CD14-positive monocyte (primary cell): Measurements from ENCODE around the gene UGGT2. TPM values are rescaled to one million over a fixed set of nuclear protein-coding genes. Genes with fewer than 3 reads are reported as not detected.

Experiments
- DNase-seq, 3 donors: peaks; one replicate each; pipeline ENCODE4 v3.0.0-alpha.2; 2011 to 2022
- H2AFZ ChIP-seq: 2 replicates; pipeline ENCODE4 v1.6.0; 2012; ENCODE audit warnings: mild to moderate bottlenecking, low read depth, low read length, inconsistent platforms; ENCODE audit not compliant: insufficient read depth, poor library complexity, severe bottlenecking
- H3K27ac ChIP-seq, 2 donors: 1 replicate in 1 of 2; 2 replicates in 1 of 2; pipeline ENCODE4 v1.5.1; 2012 to 2013; ENCODE audit warnings: low read length in 2 of 2, control low read depth in 1 of 2, inconsistent platforms in 1 of 2, low read depth in 1 of 2, mild to moderate bottlenecking in 1 of 2
- H3K27me3 ChIP-seq, 2 donors: one replicate each; pipeline versions ENCODE4 v1.6.0 to v1.6.1; 2011 to 2013; ENCODE audit warnings: low read length in 2 of 2; ENCODE audit not compliant: control insufficient read depth in 2 of 2, insufficient read depth in 2 of 2
- H3K36me3 ChIP-seq, 2 donors: replicated peaks in 1 of 2; 1 replicate in 1 of 2; 2 replicates in 1 of 2; pipeline versions ENCODE4 v1.5.1 to v1.6.1; 2012 to 2013; ENCODE audit warnings: low read length in 2 of 2, control low read depth in 1 of 2, inconsistent platforms in 1 of 2, mild to moderate bottlenecking in 1 of 2; ENCODE audit not compliant: insufficient read depth in 2 of 2, control insufficient read depth in 1 of 2
- H3K4me1 ChIP-seq, 2 donors: 1 replicate in 1 of 2; 2 replicates in 1 of 2; pipeline versions ENCODE4 v1.5.1 to v1.6.1; 2012 to 2013; ENCODE audit warnings: low read length in 2 of 2, control low read depth in 1 of 2, inconsistent platforms in 1 of 2, mild to moderate bottlenecking in 1 of 2, moderate library complexity in 1 of 2; ENCODE audit not compliant: insufficient read depth in 2 of 2, control insufficient read depth in 1 of 2
- H3K4me2 ChIP-seq: replicated peaks from 2 replicates; pipeline ENCODE3; 2012; ENCODE audit warnings: low read length, moderate library complexity, mild to moderate bottlenecking; ENCODE audit not compliant: poor library complexity, severe bottlenecking; ENCODE audit errors: extremely low read depth
- H3K4me3 ChIP-seq, 3 experiments: fragments of 200-600 bp in 1 of 3; sonication (generic) in 1 of 3; replicated peaks in 1 of 3; 1 replicate in 2 of 3; 2 replicates in 1 of 3; pipeline ENCODE4 v1.5.1; 2011 to 2013; ENCODE audit warnings: low read length in 3 of 3, mild to moderate bottlenecking in 3 of 3, control low read depth in 2 of 3, low read depth in 2 of 3, inconsistent platforms in 1 of 3, moderate library complexity in 1 of 3
- H3K79me2 ChIP-seq: 2 replicates; pipeline ENCODE4 v1.6.0; 2012; ENCODE audit warnings: mild to moderate bottlenecking, control low read depth, inconsistent platforms, low read length, moderate library complexity; ENCODE audit not compliant: insufficient read depth
- H3K9ac ChIP-seq: 2 replicates; pipeline ENCODE4 v1.6.0; 2017; ENCODE audit warnings: low read length, mild to moderate bottlenecking; ENCODE audit not compliant: insufficient read depth, poor library complexity, severe bottlenecking
- H3K9me3 ChIP-seq, 2 donors: replicated peaks in 1 of 2; 1 replicate in 1 of 2; 2 replicates in 1 of 2; pipeline versions ENCODE4 v1.5.1 to v1.6.1; 2012 to 2013; ENCODE audit warnings: low read length in 2 of 2, control low read depth in 1 of 2; ENCODE audit not compliant: control insufficient read depth in 1 of 2, insufficient read depth in 1 of 2
- H4K20me1 ChIP-seq: 2 replicates; pipeline ENCODE4 v1.6.0; 2012; ENCODE audit warnings: mild to moderate bottlenecking, low read length, control low read depth, moderate library complexity; ENCODE audit not compliant: insufficient read depth
- H3K27ac Mint-ChIP-seq, 7 donors: one replicate each; pipeline ENCODE4 v1.8.0; 2020; ENCODE audit warnings: mild to moderate bottlenecking in 7 of 7, mixed read lengths in 7 of 7, moderate library complexity in 6 of 7, inconsistent platforms in 2 of 7
- H3K27me3 Mint-ChIP-seq, 3 donors: one replicate each; pipeline ENCODE4 v1.8.0; 2021 to 2022; ENCODE audit warnings: low read depth in 3 of 3, mild to moderate bottlenecking in 3 of 3, mixed read lengths in 3 of 3, moderate library complexity in 3 of 3, inconsistent platforms in 1 of 3
- H3K36me3 Mint-ChIP-seq, 2 donors: one replicate each; pipeline ENCODE4 v1.8.0; 2020; ENCODE audit warnings: mixed read lengths in 2 of 2, inconsistent platforms in 1 of 2, mild to moderate bottlenecking in 1 of 2
- H3K4me1 Mint-ChIP-seq: one replicate; pipeline ENCODE4 v1.8.0; 2020; ENCODE audit warnings: mild to moderate bottlenecking, mixed read lengths
- H3K4me3 Mint-ChIP-seq, 2 donors: one replicate each; pipeline ENCODE4 v1.8.0; 2020; ENCODE audit warnings: mild to moderate bottlenecking in 2 of 2, mixed read lengths in 2 of 2, moderate library complexity in 1 of 2
- H3K9me3 Mint-ChIP-seq, 7 donors: one replicate each; pipeline ENCODE4 v1.8.0; 2020 to 2022; ENCODE audit warnings: mixed read lengths in 7 of 7, mild to moderate bottlenecking in 6 of 7, moderate library complexity in 6 of 7, inconsistent platforms in 2 of 7
- WGBS: methylation state at CpG from one replicate; pipeline ENCODE4 v1.1.5; 2013; ENCODE audit warnings: missing lambda C conversion rate; ENCODE audit not compliant: insufficient coverage; 5-methylcytosine and 5-hydroxymethylcytosine counted together
- intact Hi-C, 2 donors: fragments of 100-400 bp; cut with micrococcal nuclease; formaldehyde crosslinking; loops; one replicate each; pipeline versions ENCODE4 v1.15.0 to v1.15.1; 2023
- polyA plus RNA-seq, 3 donors: library from polyadenylated mRNA; depleted of rRNA in 1 of 3; unstranded in 2 of 3; stranded (reverse) in 1 of 3; fragments of 300-500 nt in 2 of 3; fragments of >200 nt in 1 of 3; fragmentation: Illumina TruSeq in 2 of 3; gene quantifications; 1 replicate in 2 of 3; 2 replicates in 1 of 3; pipeline ENCODE4 v1.2.3, GENCODE V29; 2012 to 2021
- TF ChIP-seq, protein P1 (sequence below): fragments of 200-600 bp; IDR thresholded peaks from one replicate; pipeline ENCODE4 v1.8.0; 2022; ENCODE audit warnings: antibody characterized with exemption, mild to moderate bottlenecking

The UGGT2 gene
- polyA plus RNA-seq, 3 donors = 4.0 to 6.3 (median 5.6) TPM

DNA sequence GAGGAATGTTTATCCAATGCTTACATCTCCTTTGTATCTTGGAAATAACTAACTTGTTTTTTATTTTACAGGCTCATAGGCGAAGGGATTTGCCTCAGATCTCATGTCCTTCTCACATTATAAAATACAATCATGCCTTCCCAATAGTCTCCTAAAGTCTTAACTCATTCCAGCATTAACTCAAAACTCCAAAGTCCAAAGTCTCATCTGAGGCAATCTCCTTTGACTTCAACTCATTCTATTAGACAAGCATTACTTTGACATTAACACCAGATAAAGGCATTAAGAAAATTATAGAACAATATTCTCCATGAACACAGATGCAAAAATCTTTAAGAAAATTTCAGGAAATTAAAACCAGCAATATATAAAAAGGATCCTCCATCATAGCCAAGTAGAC is 238.7 kb downstream of the UGGT2 start:
- H3K9ac ChIP-seq = no peak overlapping the region
- H3K36me3 ChIP-seq = peaks cover 0 to 2% of the 10 kb centered on the region in 2 donors
- Mint-ChIP-seq H3K27ac (no peak overlapping the region), H3K36me3 (peaks cover 17 to 42% of the 10 kb centered on the region in 2 donors), H3K9me3 (peaks cover 6 to 21% (median 12%) of the 10 kb centered on the region in 7 donors), H3K4me3 (no peak overlapping the region), H3K27me3 (peaks cover 0 to 3% (median 0%) of the 10 kb centered on the region in 3 donors), H3K4me1 (no peaks in the 10 kb centered on the region)
- no peak for DNase-seq
- H3K4me3 ChIP-seq = no peak overlapping the region
- no peaks in the 10 kb centered on the region for H3K79me2 ChIP-seq
- no peaks in the 10 kb centered on the region for H3K27me3 ChIP-seq
- intact Hi-C loops = no loop called here
- H4K20me1 ChIP-seq = no peaks in the 10 kb centered on the region
- WGBS = 100% methylated on average over 1 of the region's 1 CpG
- H3K4me2 ChIP-seq = no peak overlapping the region
- no peak overlapping the region for H3K27ac ChIP-seq
- H3K4me1 ChIP-seq = no peaks in the 10 kb centered on the region
- TF ChIP-seq, protein P1, sequence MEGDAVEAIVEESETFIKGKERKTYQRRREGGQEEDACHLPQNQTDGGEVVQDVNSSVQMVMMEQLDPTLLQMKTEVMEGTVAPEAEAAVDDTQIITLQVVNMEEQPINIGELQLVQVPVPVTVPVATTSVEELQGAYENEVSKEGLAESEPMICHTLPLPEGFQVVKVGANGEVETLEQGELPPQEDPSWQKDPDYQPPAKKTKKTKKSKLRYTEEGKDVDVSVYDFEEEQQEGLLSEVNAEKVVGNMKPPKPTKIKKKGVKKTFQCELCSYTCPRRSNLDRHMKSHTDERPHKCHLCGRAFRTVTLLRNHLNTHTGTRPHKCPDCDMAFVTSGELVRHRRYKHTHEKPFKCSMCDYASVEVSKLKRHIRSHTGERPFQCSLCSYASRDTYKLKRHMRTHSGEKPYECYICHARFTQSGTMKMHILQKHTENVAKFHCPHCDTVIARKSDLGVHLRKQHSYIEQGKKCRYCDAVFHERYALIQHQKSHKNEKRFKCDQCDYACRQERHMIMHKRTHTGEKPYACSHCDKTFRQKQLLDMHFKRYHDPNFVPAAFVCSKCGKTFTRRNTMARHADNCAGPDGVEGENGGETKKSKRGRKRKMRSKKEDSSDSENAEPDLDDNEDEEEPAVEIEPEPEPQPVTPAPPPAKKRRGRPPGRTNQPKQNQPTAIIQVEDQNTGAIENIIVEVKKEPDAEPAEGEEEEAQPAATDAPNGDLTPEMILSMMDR = no peak
- peaks cover 12 to 16% of the 10 kb centered on the region in 2 donors for H3K9me3 ChIP-seq
- H2AFZ ChIP-seq = no peak overlapping the region

DNA sequence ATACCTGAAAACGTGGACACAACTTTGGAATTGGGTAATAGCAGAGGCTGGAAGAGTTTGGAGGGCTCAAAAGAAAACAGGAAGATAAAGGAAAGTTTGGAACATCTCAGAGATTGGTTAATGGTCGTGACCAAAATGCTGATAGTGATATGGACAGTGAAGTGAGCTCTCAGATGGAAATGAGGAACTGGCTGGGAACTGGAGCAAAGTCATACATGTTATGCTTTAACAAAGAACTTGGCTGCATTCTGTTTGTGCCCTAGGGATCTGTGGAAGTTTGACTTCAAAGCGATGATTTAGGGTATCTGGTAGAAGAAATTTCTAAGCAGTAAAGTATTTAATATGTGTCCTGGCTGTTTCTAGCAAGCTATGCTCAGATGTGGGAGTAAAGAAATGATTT is 240.1 kb downstream of the UGGT2 start:
- no peak for DNase-seq
- no peaks in the 10 kb centered on the region for H3K4me1 ChIP-seq
- H3K27me3 Mint-ChIP-seq = peaks cover 0 to 3% (median 0%) of the 10 kb centered on the region in 3 donors
- no peak overlapping the region for H3K9ac ChIP-seq
- peaks cover 0 to 2% of the 10 kb centered on the region in 2 donors for H3K36me3 ChIP-seq
- TF ChIP-seq, protein P1 = no peak
- H3K79me2 ChIP-seq = no peaks in the 10 kb centered on the region
- H3K9me3 Mint-ChIP-seq = peaks cover 9 to 25% (median 15%) of the 10 kb centered on the region in 7 donors
- no peak overlapping the region for H3K27ac Mint-ChIP-seq
- no peak overlapping the region for H3K4me2 ChIP-seq
- no peaks in the 10 kb centered on the region for H3K27me3 ChIP-seq
- peaks cover 15 to 19% of the 10 kb centered on the region in 2 donors for H3K9me3 ChIP-seq
- 93% methylated on average over 3 of the region's 3 CpGs for WGBS
- no peaks in the 10 kb centered on the region for H4K20me1 ChIP-seq
- intact Hi-C loops = no loop called here
- H3K36me3 Mint-ChIP-seq = peaks cover 17 to 42% of the 10 kb centered on the region in 2 donors
- no peak overlapping the region for H3K4me3 Mint-ChIP-seq
- no peak overlapping the region for H3K4me3 ChIP-seq
- no peak overlapping the region for H2AFZ ChIP-seq
- no peak overlapping the region for H3K27ac ChIP-seq
- H3K4me1 Mint-ChIP-seq = no peaks in the 10 kb centered on the region
